Panc1 (cell line): Measurements from ENCODE around the gene C1QA.

Experiments used
- POLR2AphosphoS5 ChIP-seq: IDR thresholded peaks from 2 replicates; pipeline ENCODE4 v1.6.1; 2012; ENCODE audit warnings: mild to moderate bottlenecking, low read depth, low read length, moderate library complexity
- SIN3A ChIP-seq: IDR thresholded peaks from 2 replicates; pipeline ENCODE4 v1.6.1; 2012; ENCODE audit warnings: low read depth, mild to moderate bottlenecking, low read length, moderate library complexity, borderline replicate concordance; ENCODE audit not compliant: insufficient read depth
- TF ChIP-seq, protein P1 (sequence below): fragments of 450-650 bp; IDR thresholded peaks from 2 replicates; pipeline ENCODE4 v1.5.1; 2017; ENCODE audit warnings: mild to moderate bottlenecking
- TF ChIP-seq, protein P2 (sequence below), 2 experiments: IDR thresholded peaks; 2 replicates each; pipeline ENCODE4 v1.6.1; 2011 to 2012; ENCODE audit warnings: low read depth in 2 of 2, control low read depth in 1 of 2, low read length in 1 of 2, mild to moderate bottlenecking in 1 of 2, moderate library complexity in 1 of 2; ENCODE audit not compliant: insufficient read depth in 1 of 2

DNA sequence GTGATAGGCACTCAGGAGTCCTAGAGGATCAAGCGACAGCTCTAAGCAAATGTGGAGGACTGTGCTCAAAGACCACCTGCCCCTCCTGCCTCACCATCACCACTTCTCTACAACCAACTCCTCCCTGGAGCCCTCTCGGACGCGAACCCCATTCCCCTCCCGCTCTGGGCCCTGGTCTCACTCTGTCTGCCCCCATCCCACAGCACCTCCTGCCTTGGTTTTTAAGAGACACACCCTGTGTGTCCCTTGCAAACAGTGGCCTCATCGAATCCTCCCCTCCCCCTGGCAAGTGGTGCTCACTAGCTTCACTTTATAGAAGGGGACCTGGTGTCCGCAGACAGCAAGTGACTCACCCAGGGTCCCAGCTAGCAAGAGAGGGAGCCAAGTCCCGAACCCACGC, 44.4 kb upstream of the C1QA start:
- TF ChIP-seq, protein P1, sequence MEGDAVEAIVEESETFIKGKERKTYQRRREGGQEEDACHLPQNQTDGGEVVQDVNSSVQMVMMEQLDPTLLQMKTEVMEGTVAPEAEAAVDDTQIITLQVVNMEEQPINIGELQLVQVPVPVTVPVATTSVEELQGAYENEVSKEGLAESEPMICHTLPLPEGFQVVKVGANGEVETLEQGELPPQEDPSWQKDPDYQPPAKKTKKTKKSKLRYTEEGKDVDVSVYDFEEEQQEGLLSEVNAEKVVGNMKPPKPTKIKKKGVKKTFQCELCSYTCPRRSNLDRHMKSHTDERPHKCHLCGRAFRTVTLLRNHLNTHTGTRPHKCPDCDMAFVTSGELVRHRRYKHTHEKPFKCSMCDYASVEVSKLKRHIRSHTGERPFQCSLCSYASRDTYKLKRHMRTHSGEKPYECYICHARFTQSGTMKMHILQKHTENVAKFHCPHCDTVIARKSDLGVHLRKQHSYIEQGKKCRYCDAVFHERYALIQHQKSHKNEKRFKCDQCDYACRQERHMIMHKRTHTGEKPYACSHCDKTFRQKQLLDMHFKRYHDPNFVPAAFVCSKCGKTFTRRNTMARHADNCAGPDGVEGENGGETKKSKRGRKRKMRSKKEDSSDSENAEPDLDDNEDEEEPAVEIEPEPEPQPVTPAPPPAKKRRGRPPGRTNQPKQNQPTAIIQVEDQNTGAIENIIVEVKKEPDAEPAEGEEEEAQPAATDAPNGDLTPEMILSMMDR: no peak
- TF ChIP-seq SIN3A (no peak), POLR2AphosphoS5 (no peak)
- TF ChIP-seq, protein P2, sequence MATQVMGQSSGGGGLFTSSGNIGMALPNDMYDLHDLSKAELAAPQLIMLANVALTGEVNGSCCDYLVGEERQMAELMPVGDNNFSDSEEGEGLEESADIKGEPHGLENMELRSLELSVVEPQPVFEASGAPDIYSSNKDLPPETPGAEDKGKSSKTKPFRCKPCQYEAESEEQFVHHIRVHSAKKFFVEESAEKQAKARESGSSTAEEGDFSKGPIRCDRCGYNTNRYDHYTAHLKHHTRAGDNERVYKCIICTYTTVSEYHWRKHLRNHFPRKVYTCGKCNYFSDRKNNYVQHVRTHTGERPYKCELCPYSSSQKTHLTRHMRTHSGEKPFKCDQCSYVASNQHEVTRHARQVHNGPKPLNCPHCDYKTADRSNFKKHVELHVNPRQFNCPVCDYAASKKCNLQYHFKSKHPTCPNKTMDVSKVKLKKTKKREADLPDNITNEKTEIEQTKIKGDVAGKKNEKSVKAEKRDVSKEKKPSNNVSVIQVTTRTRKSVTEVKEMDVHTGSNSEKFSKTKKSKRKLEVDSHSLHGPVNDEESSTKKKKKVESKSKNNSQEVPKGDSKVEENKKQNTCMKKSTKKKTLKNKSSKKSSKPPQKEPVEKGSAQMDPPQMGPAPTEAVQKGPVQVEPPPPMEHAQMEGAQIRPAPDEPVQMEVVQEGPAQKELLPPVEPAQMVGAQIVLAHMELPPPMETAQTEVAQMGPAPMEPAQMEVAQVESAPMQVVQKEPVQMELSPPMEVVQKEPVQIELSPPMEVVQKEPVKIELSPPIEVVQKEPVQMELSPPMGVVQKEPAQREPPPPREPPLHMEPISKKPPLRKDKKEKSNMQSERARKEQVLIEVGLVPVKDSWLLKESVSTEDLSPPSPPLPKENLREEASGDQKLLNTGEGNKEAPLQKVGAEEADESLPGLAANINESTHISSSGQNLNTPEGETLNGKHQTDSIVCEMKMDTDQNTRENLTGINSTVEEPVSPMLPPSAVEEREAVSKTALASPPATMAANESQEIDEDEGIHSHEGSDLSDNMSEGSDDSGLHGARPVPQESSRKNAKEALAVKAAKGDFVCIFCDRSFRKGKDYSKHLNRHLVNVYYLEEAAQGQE (IDR thresholded peaks at IDR 0.05; ENCODE audit: insufficient read depth in 1 of 2, low read depth in 2 of 2, low read length in 1 of 2): no peak
